ENCODE data around the gene FOXP3.

Gene FOXP3

GRCh38 chrX:49256268-49256995, 8.1 kb downstream of the FOXP3 start:
- FAIRE-seq (no peak), DNase-seq (ENCODE audit: extremely low spot score, insufficient read length, low read depth) (no peak)

GRCh38 chrX:49254639-49255038, 9.9 kb downstream of the FOXP3 start:
- FAIRE-seq: no peak
- DNase-seq (ENCODE audit: extremely low spot score, insufficient read length, low read depth): no peak

- DNase-seq (ENCODE audit: extremely low spot score, insufficient read length, low read depth) (no peak), FAIRE-seq (no peak)
Observed at GRCh38 chrX:49251325-49251724, 13.2 kb downstream of the FOXP3 start.

GRCh38 chrX:49250578-49250977, 13.9 kb downstream of the FOXP3 start:
- no peak for FAIRE-seq
- DNase-seq (ENCODE audit: extremely low spot score, insufficient read length, low read depth): no peak

- DNase-seq (ENCODE audit: extremely low spot score, insufficient read length, low read depth): no peak
- FAIRE-seq: no peak
Observed at GRCh38 chrX:49250066-49250465, 14.4 kb downstream of the FOXP3 start.

GRCh38 chrX:49249616-49250015, 14.9 kb downstream of the FOXP3 start:
- FAIRE-seq: no peak
- no peak for DNase-seq (ENCODE audit: extremely low spot score, insufficient read length, low read depth)

GRCh38 chrX:49249071-49249470, 15.4 kb downstream of the FOXP3 start:
- no peak for FAIRE-seq
- DNase-seq (ENCODE audit: extremely low spot score, insufficient read length, low read depth): no peak

- DNase-seq (ENCODE audit: extremely low spot score, insufficient read length, low read depth) (no peak), FAIRE-seq (no peak)
Observed at GRCh38 chrX:49247916-49248811, 16.3 kb downstream of the FOXP3 start.

GRCh38 chrX:49247346-49247745, 17.2 kb downstream of the FOXP3 start:
- DNase-seq (ENCODE audit: extremely low spot score, insufficient read length, low read depth) (no peak), FAIRE-seq (no peak)

GRCh38 chrX:49246541-49246940, 18.0 kb downstream of the FOXP3 start:
- no peak for DNase-seq (ENCODE audit: extremely low spot score, insufficient read length, low read depth)
- FAIRE-seq: no peak

- no peak for FAIRE-seq
Observed at GRCh38 chrX:49244207-49244606, 20.3 kb downstream of the FOXP3 start.

GRCh38 chrX:49243166-49243565, 21.3 kb downstream of the FOXP3 start:
- DNase-seq (ENCODE audit: extremely low spot score, insufficient read length, low read depth): no peak
- no peak for FAIRE-seq

More at GRCh38 chrX:49244207-49244606, 20.3 kb downstream of the FOXP3 start:
- no peak for DNase-seq (ENCODE audit: extremely low spot score, insufficient read length, low read depth)

- FAIRE-seq (no peak), DNase-seq (ENCODE audit: extremely low spot score, insufficient read length, low read depth) (no peak)
Observed at GRCh38 chrX:49242545-49243066, 21.9 kb downstream of the FOXP3 start.

GRCh38 chrX:49238735-49239134, 25.8 kb downstream of the FOXP3 start:
- FAIRE-seq: no peak
- DNase-seq (ENCODE audit: extremely low spot score, insufficient read length, low read depth): no peak

- DNase-seq (ENCODE audit: extremely low spot score, insufficient read length, low read depth) (no peak), FAIRE-seq (peak; percentile 51)
Observed at GRCh38 chrX:49237060-49237459, 27.4 kb downstream of the FOXP3 start.

- DNase-seq (ENCODE audit: extremely low spot score, insufficient read length, low read depth) (no peak), FAIRE-seq (no peak)
Observed at GRCh38 chrX:49233887-49234555, 30.5 kb downstream of the FOXP3 start.

GRCh38 chrX:49233176-49233575, 31.3 kb downstream of the FOXP3 start, which contains the start of gene CACNA1F:
Gene CACNA1F, minus strand, starts transcription at chrX:49233340. Its CDS starts 31 bp downstream, at chrX:49233309.
- no peak for FAIRE-seq
- no peak for DNase-seq (ENCODE audit: extremely low spot score, insufficient read length, low read depth)

- no peak for FAIRE-seq
- no peak for DNase-seq (ENCODE audit: extremely low spot score, insufficient read length, low read depth)
Observed at GRCh38 chrX:49232525-49232924, 32.0 kb downstream of the FOXP3 start.

- no peak for FAIRE-seq
- DNase-seq (ENCODE audit: extremely low spot score, insufficient read length, low read depth): no peak
Observed at GRCh38 chrX:49231333-49232000, 33.0 kb downstream of the FOXP3 start.
